HepG2 (cell line): Measurements from ENCODE around the gene SPATA12. TPM values are rescaled to one million over a fixed set of nuclear protein-coding genes. Genes with fewer than 3 reads are reported as not detected.

Experiments used
- ATAC-seq: fragments of 200-7000 bp; cut with Tn5 transposase; 3 replicates; pipeline ENCODE4 v1.9.1; 2020; ENCODE audit warnings: mild to moderate bottlenecking, moderate library complexity
- BruUV-seq: library from RNA; stranded (reverse); fragments of 400-500 nt; replicated peaks from 2 replicates; lab custom pipeline; 2021; lab: Mats Ljungman, UMichigan
- CTCF ChIA-PET: fragments of 300-600 bp; formaldehyde crosslinking; extraction: SDS; loops from one replicate; lab custom pipeline; 2021; ENCODE audit warnings: low total read pairs, inconsistent platforms, low intra/inter-chr PET ratio; lab: Yijun Ruan, JAX
- POLR2A ChIA-PET: fragments of 350-600 bp; sonication (Branson Sonifier 250); formaldehyde crosslinking; loops from one replicate; lab custom pipeline; 2020; ENCODE audit warnings: antibody characterized with exemption, inconsistent platforms; lab: Yijun Ruan, JAX
- DNase-seq: peaks from one replicate; pipeline ENCODE4 v3.0.0-alpha.2; 2015; ENCODE audit warnings: low spot score
- FAIRE-seq: peaks from 3 replicates; lab custom pipeline; 2011; peaks lifted over from hg19 to GRCh38; lab: Jason Lieb, UNC
- H2AFZ ChIP-seq: one replicate; pipeline ENCODE4 v1.6.1; 2011; ENCODE audit warnings: low read length, inconsistent platforms
- H3K27ac ChIP-seq: fragments of 300-600 bp; 3 replicates; pipeline ENCODE4 v1.8.0; 2011; ENCODE audit warnings: mixed run types, mild to moderate bottlenecking, mixed read lengths, low read length, inconsistent platforms; ENCODE audit not compliant: insufficient read depth; ENCODE audit errors: extremely low read length
- H3K27me3 ChIP-seq, 2 experiments: fragments of 200-600 bp in 1 of 2; 2 replicates in 1 of 2; 3 replicates in 1 of 2; pipeline versions ENCODE4 v1.6.0 to v1.8.0; 2011; ENCODE audit warnings: low read length in 2 of 2, mild to moderate bottlenecking in 2 of 2, moderate library complexity in 2 of 2, inconsistent platforms in 1 of 2; ENCODE audit not compliant: insufficient read depth in 2 of 2, control insufficient read depth in 1 of 2
- H3K36me3 ChIP-seq, 2 experiments: fragments of 200-600 bp in 1 of 2; replicated peaks in 1 of 2; 2 replicates in 1 of 2; 3 replicates in 1 of 2; pipeline versions ENCODE4 v1.5.1 to v1.8.0; 2011; ENCODE audit warnings: low read length in 2 of 2, inconsistent platforms in 1 of 2; ENCODE audit not compliant: insufficient read depth in 2 of 2, control insufficient read depth in 1 of 2
- H3K4me1 ChIP-seq: 2 replicates; pipeline ENCODE4 v1.5.1; 2012; ENCODE audit warnings: low read length, inconsistent platforms; ENCODE audit not compliant: insufficient read depth
- H3K4me2 ChIP-seq: 2 replicates; pipeline ENCODE4 v1.6.0; 2011; ENCODE audit warnings: low read depth, low read length, inconsistent platforms
- H3K4me3 ChIP-seq, 3 experiments: fragments of 200-600 bp in 1 of 3; sonication (generic), shearing (Covaris generic) in 1 of 3; replicated peaks in 1 of 3; 2 replicates each; pipeline ENCODE4 v1.5.1; 2011 to 2016; ENCODE audit warnings: low read length in 3 of 3, inconsistent platforms in 2 of 3, low read depth in 2 of 3, mild to moderate bottlenecking in 2 of 3, control low read depth in 1 of 3, mixed read lengths in 1 of 3; ENCODE audit not compliant: insufficient read depth in 1 of 3
- H3K79me2 ChIP-seq: one replicate; pipeline ENCODE4 v1.6.1; 2011; ENCODE audit warnings: low read length, inconsistent platforms; ENCODE audit not compliant: insufficient read depth
- H3K9ac ChIP-seq: 2 replicates; pipeline ENCODE4 v1.6.0; 2011; ENCODE audit warnings: mild to moderate bottlenecking, low read depth, low read length, inconsistent platforms; ENCODE audit not compliant: insufficient read depth
- H3K9me3 ChIP-seq: 2 replicates; pipeline ENCODE4 v1.5.1; 2012; ENCODE audit warnings: mild to moderate bottlenecking, low read length
- H4K20me1 ChIP-seq: 2 replicates; pipeline ENCODE4 v1.6.0; 2011; ENCODE audit warnings: inconsistent platforms, mild to moderate bottlenecking, low read length, moderate library complexity; ENCODE audit not compliant: insufficient read depth
- ETV6 ChIP-seq: sonication (generic); formaldehyde crosslinking; conservative IDR thresholded peaks from 2 replicates; pipeline ENCODE4 v1.4.0; 2020; ENCODE audit warnings: missing genetic modification reagents
- FOSL2 ChIP-seq: sonication (generic); formaldehyde crosslinking; IDR thresholded peaks from 2 replicates; pipeline ENCODE4 v1.4.0; 2020; ENCODE audit warnings: missing genetic modification reagents
- FOXM1 ChIP-seq: sonication (generic); formaldehyde crosslinking; IDR thresholded peaks from 2 replicates; pipeline ENCODE4 v1.5.0; 2020; ENCODE audit warnings: missing genetic modification reagents
- HOXA3 ChIP-seq: sonication (generic); formaldehyde crosslinking; IDR thresholded peaks from 2 replicates; pipeline ENCODE4 v1.5.0; 2020; ENCODE audit warnings: missing genetic modification reagents
- NR2F6 ChIP-seq, 2 experiments: IDR thresholded peaks; 2 replicates each; pipeline ENCODE4 v1.6.1; 2016; ENCODE audit warnings: antibody characterized with exemption in 1 of 2, mild to moderate bottlenecking in 1 of 2
- RORA ChIP-seq: sonication (generic); formaldehyde crosslinking; IDR thresholded peaks from 2 replicates; pipeline ENCODE4 v1.5.0; 2020; ENCODE audit warnings: mild to moderate bottlenecking, missing genetic modification reagents, moderate library complexity
- ZNF530 ChIP-seq: sonication (generic); formaldehyde crosslinking; IDR thresholded peaks from 2 replicates; pipeline ENCODE4 v1.5.0; 2020; ENCODE audit warnings: low read depth, mild to moderate bottlenecking, missing genetic modification reagents
- WGBS: methylation state at CpG from one replicate; pipeline ENCODE4 v1.1.6; 2017; ENCODE audit warnings: low lambda C conversion rate; 5-methylcytosine and 5-hydroxymethylcytosine counted together
- in situ Hi-C: cut with HindIII; loops from 2 replicates; pipeline ENCODE4 v1.10.0; 2017; ENCODE audit warnings: low pct_unique_long_range_greater_than_20kb; ENCODE audit not compliant: extremely low pct_ligation_motif_present
- intact Hi-C: fragments of 100-400 bp; cut with micrococcal nuclease; formaldehyde crosslinking; loops from one replicate; pipeline ENCODE4 v1.10.0; 2022; ENCODE audit not compliant: unreplicated experiment
- polyA plus RNA-seq, 8 experiments: library from polyadenylated mRNA; depleted of rRNA in 3 of 8; stranded (reverse) in 7 of 8; unstranded in 1 of 8; fragments of >200 nt; fragmentation: Illumina TruSeq in 4 of 8; extraction: Trizol in 4 of 8; gene quantifications; 2 replicates each; pipeline versions ENCODE4 v1.2.1 to v1.2.3, GENCODE V29; 2011 to 2016; ENCODE audit warnings: low read depth in 4 of 8, missing spikeins in 1 of 8, mixed read lengths in 1 of 8; ENCODE audit not compliant: insufficient read depth in 1 of 8
- total RNA-seq, 5 experiments: library from RNA; depleted of rRNA; stranded (reverse); fragments of >200 nt; fragmentation: Illumina TruSeq; extraction: Trizol; gene quantifications; 2 replicates each; pipeline ENCODE4 v1.2.3, GENCODE V29; 2016; ENCODE audit warnings: low read depth in 1 of 5
- TF ChIP-seq, protein P1 (sequence below): IDR thresholded peaks from 2 replicates; pipeline ENCODE4 v1.6.1; 2016; ENCODE audit warnings: missing compliant biosample characterization, missing genetic modification reagents, borderline replicate concordance
- TF ChIP-seq, protein P2 (sequence below): IDR thresholded peaks from 2 replicates; pipeline ENCODE4 v1.6.1; 2018; ENCODE audit warnings: missing genetic modification reagents, mild to moderate bottlenecking, missing compliant biosample characterization
- TF ChIP-seq, protein P3 (sequence below): sonication (generic); formaldehyde crosslinking; IDR thresholded peaks from 2 replicates; pipeline ENCODE4 v1.4.0; 2020; ENCODE audit warnings: missing genetic modification reagents, borderline replicate concordance

The SPATA12 gene
- total and polyA plus RNA-seq, 2 of the 13 experiments (the other 11 are each of a cell fraction or from before 2014, with no cell fraction given) = 0.09 to 0.25 TPM

DNA sequence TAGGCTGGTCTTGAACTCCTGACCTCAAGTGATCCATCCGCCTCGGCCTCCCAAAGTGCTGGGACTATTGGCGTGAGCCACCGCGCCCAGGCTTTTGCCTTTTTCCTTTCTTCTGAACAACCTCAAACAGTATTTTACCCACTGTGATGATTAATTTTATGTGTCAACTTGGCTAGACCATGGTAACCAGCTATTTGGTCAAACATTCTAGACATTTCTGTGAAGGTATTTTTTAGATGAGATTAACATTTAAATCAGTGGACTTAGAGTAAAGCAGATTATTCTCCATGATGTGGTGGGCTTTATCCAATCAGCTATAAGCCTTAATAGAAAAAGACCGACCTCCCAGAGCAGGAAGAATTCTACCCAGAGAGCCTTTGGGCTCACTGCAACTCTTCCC is 6.0 kb downstream of the SPATA12 start:
- no peaks in the 10 kb centered on the region for H3K36me3 ChIP-seq
- no TSS peak for BruUV-seq
- H3K9ac ChIP-seq = no peak overlapping the region
- CTCF ChIA-PET = no interaction called here
- peaks cover 2% of the 10 kb centered on the region for H3K79me2 ChIP-seq
- ATAC-seq = no peak
- H2AFZ ChIP-seq = no peak overlapping the region
- H3K9me3 ChIP-seq = no peaks in the 10 kb centered on the region
- no peak overlapping the region for H3K27ac ChIP-seq
- H3K4me3 ChIP-seq = no peak overlapping the region
- WGBS = 96% methylated on average over 6 of the region's 6 CpGs
- H3K4me1 ChIP-seq = peaks cover 20% of the 10 kb centered on the region
- no peak for DNase-seq
- H4K20me1 ChIP-seq = no peaks in the 10 kb centered on the region
- no peaks in the 10 kb centered on the region for H3K27me3 ChIP-seq
- POLR2A ChIA-PET = no interaction called here
- in situ Hi-C loops (no loop called here), intact Hi-C loops (no loop called here)
- no peak overlapping the region for H3K4me2 ChIP-seq
- TF ChIP-seq, protein P1, sequence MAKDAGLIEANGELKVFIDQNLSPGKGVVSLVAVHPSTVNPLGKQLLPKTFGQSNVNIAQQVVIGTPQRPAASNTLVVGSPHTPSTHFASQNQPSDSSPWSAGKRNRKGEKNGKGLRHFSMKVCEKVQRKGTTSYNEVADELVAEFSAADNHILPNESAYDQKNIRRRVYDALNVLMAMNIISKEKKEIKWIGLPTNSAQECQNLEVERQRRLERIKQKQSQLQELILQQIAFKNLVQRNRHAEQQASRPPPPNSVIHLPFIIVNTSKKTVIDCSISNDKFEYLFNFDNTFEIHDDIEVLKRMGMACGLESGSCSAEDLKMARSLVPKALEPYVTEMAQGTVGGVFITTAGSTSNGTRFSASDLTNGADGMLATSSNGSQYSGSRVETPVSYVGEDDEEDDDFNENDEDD = no peak
- no peak for TF ChIP-seq HOXA3 (CRISPR knock-in tag)
- TF ChIP-seq, protein P2, sequence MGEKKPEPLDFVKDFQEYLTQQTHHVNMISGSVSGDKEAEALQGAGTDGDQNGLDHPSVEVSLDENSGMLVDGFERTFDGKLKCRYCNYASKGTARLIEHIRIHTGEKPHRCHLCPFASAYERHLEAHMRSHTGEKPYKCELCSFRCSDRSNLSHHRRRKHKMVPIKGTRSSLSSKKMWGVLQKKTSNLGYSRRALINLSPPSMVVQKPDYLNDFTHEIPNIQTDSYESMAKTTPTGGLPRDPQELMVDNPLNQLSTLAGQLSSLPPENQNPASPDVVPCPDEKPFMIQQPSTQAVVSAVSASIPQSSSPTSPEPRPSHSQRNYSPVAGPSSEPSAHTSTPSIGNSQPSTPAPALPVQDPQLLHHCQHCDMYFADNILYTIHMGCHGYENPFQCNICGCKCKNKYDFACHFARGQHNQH = no peak
- FAIRE-seq = no peak

DNA sequence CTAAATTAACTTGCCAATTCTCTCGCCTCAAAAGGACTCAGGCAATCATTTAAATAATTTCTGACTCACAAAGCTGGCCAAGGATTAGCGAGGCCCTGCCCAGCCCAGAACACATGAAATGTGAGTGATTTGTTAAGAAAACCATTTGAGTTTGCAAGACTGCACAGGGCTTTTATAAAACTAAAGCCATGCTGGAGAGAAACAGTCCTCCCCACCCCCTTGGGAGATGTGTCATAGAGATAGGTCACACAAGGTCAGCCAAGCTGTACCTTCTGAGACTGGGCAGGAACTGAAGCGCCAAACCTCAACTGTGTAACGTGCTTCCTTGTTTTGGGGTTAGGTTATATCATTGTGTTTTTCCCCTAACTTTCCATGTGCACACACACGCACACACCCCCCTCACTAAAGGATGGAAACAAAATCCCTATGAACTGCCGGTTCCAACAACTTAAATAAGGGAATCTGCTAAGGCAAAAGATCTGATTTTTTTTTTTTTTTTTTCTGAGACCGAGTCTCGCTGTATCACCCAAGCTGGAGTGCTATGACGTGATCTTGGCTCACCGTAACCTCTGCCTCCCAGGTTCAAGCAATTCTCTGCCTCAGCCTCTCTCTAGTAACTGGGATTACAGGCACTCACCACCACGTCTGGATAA is 8.1 kb downstream of the SPATA12 start:
- Histone ChIP-seq H2AFZ (no peak overlapping the region), H3K36me3 (no peaks in the 10 kb centered on the region), H3K79me2 (peaks cover 2% of the 10 kb centered on the region), H3K4me3 (no peak overlapping the region), H3K9ac (no peak overlapping the region), H3K4me2 (no peak overlapping the region), H3K9me3 (no peaks in the 10 kb centered on the region), H3K27me3 (no peaks in the 10 kb centered on the region), H4K20me1 (no peaks in the 10 kb centered on the region), H3K27ac (no peak overlapping the region), H3K4me1 (peaks cover 20% of the 10 kb centered on the region)
- CTCF ChIA-PET = no interaction called here
- in situ Hi-C loops (no loop called here), intact Hi-C loops (no loop called here)
- no peak for ATAC-seq
- BruUV-seq = no TSS peak
- POLR2A ChIA-PET = no interaction called here
- no peak for DNase-seq
- FAIRE-seq = no peak
- 87% methylated on average over 11 of the region's 11 CpGs for WGBS
- TF ChIP-seq ETV6 = no peak
- no peak for TF ChIP-seq NR2F6 (IDR thresholded peaks at IDR 0.05)
- TF ChIP-seq NR2F6 (CRISPR knock-in tag; IDR thresholded peaks at IDR 0.05) = 0 out of 2 replicates have a peak, but pooled peaks have one; percentile 26
- no peak for TF ChIP-seq RORA (CRISPR knock-in tag)
- TF ChIP-seq ZNF530 (CRISPR knock-in tag) = no peak
- no peak for TF ChIP-seq FOXM1 (CRISPR knock-in tag)
- TF ChIP-seq, protein P3, sequence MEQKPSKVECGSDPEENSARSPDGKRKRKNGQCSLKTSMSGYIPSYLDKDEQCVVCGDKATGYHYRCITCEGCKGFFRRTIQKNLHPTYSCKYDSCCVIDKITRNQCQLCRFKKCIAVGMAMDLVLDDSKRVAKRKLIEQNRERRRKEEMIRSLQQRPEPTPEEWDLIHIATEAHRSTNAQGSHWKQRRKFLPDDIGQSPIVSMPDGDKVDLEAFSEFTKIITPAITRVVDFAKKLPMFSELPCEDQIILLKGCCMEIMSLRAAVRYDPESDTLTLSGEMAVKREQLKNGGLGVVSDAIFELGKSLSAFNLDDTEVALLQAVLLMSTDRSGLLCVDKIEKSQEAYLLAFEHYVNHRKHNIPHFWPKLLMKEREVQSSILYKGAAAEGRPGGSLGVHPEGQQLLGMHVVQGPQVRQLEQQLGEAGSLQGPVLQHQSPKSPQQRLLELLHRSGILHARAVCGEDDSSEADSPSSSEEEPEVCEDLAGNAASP = peak; percentile 73; the same call in 1 of the 2 replicates
- TF ChIP-seq FOSL2 (CRISPR knock-in tag) = peak; percentile 42; the same call in 1 of the 2 replicates
